GM19351 (cell line): ENCODE data around the gene RPL31.

Experiments used
- ATAC-seq: cut with Tn5 transposase; IDR thresholded peaks from one replicate; pipeline ENCODE4 v1.9.1; 2021; ENCODE audit warnings: mild to moderate bottlenecking, moderate library complexity; ENCODE audit not compliant: unreplicated experiment

Gene RPL31

DNA sequence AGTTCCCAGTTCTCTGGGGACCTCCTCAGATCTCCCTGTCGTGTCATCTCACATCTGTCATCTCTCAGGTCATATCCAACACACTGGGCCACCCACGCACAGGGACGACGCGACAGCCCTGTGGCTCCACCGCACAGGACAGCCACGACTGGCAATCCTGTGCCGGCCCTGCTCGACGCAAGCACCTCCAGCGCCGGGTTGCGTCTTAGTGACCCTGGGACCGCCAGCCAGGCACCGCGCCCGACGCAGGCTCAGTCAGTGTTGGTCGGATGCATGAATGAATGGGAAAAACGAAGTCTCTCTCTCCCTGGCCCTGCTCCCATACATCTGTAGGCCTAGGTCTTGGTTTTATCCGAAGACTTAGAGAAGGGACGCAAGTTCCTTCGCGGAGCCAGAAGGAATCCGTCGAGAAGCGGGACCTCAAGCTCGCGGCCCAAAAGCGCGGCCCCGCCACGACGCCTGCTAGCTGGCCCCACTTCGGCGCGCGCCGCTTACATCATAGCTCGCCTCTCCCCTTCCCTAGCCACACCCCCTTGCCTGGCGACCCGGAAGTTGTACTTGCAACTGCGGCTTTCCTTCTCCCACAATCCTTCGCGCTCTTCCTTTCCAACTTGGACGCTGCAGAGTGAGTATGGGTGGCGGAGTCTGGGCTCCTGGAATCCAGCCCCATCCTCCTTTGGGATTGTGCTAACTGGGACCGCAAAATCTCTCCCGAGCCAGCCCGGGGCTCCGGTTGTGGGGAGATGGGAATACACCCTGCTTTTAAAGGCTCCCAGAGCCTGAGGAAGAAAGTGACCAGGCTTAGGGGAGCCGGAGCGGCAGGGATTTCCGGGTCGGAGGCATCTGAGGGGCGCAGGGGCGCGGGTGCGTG is at the start of gene RPL31:
TSS of gene RPL31 (plus strand) at position 599 of the 871 bp plus-strand sequence. CDS start 413 bp downstream, outside the sequence.
- peak; percentile 97 for ATAC-seq

- ATAC-seq, result no peak
Measured at GRCh38 chr2:100952512-100952911, 49.6 kb upstream of the RPL31 start.

GRCh38 chr2:100953406-100954043 is 48.6 kb upstream of the RPL31 start:
- no peak for ATAC-seq

DNA sequence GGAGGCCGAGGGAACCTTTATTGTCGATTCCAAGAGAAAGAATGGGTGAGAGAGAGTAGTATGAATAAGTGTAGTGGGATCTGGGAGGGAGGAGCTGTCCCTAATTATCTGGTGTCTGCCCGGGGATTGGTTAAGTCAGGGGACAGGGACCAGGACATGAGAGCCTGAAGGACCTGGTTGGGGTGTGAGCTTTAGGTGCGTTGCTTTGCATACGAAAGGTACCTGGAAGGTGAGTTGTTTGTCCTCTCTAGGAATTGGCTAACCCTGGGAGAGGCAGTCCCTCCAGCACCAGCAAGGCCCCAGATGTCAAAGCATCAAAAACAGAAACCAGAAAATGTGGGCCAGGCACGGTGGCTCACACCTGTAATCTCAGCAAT is 48.1 kb upstream of the RPL31 start:
- ATAC-seq, result no peak

DNA sequence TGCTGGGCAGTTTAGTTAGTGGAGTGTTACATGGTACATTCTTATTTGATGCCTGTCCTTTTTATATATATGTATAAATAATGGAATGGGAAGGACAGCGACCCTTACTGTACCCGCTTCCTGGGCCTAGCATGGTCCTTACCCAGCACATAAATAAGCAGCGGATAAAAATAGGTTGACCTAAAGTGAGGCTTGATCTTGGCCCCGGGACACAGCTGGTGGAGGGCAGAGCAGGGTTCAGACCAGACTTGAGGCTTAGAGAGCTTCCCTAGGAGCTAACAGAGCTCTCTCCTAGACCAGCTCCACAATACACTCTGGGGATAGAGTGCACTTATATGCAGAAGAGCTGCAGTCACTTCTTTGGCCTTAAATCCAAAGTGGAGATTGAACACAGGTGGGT is 46.9 kb upstream of the RPL31 start:
- no peak for ATAC-seq

DNA sequence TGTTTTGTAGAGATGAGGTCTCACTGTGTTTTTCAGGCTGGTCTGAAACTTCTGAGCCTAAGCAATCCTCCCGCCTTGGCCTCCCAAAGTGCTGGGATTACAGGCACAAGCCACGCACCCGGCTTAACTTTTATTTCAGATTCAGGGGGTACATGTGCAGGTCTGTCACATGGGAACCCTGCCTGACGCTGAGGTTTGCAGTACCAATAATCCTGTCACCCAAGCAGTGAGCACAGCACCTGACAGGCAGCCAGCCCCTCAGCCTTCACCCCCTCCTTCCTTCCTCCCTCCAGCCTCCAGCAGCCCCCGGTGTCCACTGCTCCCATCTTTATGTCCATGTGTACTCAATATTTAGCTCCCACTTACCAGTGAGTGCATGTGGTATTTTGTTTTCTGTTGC is 46.0 kb upstream of the RPL31 start:
- no peak for ATAC-seq

DNA sequence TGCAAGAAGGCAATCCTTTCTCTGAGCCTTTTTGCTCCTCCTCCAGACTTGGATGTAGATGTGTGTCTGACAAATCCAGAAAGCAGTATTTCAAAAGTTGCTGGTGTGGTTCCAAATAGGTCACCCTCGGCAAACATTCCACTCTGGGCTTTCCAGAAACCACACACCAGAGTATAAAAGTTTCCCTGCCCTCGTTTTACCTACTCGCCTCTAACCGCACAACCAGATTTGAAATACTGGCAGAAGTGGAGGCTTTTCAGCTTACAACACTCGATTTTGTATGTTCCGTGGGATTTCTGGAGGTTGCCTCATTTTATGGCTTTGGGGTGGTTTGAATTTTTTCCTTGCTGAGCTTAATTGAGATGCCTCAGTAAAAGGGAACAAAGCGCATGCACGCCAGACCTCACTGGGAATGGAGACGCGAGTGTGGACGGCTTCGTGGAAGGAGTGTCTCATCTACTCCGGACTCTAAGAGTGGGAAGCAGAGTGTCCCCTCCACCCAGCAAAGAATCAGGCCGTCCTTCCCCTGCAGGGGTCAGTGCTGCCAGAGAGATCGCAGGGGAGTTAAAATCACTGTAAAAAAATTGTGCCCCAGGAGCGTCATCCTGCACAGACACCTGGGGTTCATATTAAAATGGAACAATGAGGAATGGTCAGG is 44.0 kb upstream of the RPL31 start:
- no peak for ATAC-seq

DNA sequence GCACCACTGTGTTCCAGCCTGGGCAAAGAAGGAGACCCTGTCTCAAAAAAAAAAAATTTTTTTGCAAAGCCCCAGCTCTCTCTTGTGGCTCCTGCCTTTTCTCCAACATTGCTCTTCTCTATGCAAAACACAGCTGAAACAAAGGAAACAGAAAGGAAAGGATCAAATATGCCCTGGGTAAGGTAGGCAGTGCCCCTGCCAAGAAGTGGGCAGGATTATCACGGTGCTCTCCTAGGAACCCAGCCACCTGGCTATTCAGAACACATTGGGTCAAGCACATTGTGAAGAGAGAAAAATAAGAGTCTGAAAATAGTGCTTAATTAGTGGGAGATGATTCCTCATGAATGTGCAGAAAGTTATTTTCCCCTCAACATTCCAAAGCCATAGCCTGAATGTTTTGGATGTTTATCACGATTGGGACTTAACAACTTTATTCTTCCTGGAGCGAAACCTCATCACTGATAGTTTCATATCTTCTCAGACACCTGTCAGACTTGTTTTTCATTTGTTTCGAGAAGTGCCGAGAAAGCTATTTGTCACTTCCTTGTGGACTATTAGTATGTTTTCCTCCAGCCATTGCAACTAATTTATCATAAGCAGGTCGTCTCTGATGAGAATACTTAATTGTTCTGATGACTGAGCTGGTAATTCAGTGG is 42.7 kb upstream of the RPL31 start:
- ATAC-seq, result no peak

DNA sequence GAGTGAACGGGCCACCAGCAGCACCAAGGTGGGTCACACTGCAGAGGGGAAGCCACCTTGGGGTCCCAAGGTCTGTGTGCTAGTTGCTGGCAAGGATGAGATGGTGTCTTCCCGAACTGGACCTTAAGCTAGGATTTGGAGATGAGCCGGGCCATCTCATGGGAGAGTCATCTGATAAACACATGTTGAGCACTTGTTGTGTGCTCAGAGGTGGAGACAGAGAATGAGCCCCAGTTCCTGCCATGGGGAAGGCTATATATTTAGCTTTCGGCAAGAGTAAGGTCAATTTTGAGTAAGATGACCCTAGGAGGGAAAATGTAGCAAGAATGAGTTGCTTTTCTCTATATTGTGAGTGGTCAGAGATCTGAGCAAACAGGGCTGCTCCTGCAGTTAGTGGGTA is 41.4 kb upstream of the RPL31 start:
- ATAC-seq, result no peak

GRCh38 chr2:100962366-100963025 is 39.6 kb upstream of the RPL31 start:
- ATAC-seq, result no peak

DNA sequence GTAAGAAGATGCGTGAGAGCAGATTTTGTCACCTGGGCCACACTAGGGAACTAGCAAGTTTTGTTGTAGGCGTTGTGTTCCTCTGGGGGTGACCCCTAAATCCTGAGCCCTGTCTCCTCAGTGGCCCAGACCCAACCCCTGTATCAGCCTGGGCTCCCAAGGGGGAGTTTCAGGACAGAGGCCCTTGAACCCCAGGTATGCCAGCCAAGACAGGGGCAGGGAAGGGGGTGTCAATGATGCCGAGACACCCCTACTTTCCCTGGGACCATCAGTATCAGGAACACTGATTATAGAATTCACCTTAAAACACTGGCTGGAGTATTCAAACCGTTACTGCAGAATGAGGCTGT is 39.1 kb upstream of the RPL31 start:
- no peak for ATAC-seq

DNA sequence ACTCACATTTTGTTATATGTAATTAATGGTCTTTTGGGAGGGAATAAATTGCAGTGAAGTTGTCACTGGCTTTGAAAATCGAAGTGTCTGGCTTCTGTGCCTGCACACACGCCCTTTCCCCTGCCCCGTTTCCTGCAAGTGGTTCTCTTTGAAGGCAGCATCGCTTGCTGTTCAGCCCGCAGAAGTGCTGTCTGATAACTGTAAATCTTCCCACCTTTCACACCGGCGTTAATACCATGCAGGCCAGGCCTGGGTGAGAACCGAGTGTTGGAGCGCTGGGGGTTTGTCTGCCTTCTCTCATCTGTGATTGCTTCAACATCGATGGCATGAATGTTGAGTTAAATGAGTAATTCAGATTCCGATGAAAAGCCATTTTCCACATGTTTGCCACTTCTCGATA is 37.9 kb upstream of the RPL31 start:
- no peak for ATAC-seq

DNA sequence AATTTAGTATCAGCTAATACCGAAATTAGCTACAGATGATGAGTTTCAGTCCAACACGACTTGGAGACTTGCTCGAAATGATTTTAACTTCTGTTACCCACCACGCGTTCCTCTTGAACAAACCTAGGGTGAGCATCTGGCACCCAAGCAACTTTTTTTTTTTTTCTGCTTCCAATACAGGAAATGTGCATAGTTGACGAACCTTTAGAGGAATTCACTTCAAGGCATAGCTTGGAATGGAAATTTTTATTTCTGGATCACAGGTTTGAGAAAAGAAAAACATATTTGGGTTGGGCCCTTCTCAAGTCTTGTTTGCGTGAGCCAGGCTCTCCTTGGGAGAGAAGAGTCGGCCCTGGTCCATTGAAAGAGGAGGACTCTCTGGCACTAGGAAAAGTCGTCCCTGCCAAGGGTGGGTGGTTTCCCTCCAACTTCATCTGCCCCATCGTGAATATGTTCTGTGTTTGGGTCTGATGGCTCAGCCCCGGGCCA is 37.4 kb upstream of the RPL31 start:
- ATAC-seq, result no peak

GRCh38 chr2:100965596-100965995 is 36.5 kb upstream of the RPL31 start:
- ATAC-seq, result no peak

DNA sequence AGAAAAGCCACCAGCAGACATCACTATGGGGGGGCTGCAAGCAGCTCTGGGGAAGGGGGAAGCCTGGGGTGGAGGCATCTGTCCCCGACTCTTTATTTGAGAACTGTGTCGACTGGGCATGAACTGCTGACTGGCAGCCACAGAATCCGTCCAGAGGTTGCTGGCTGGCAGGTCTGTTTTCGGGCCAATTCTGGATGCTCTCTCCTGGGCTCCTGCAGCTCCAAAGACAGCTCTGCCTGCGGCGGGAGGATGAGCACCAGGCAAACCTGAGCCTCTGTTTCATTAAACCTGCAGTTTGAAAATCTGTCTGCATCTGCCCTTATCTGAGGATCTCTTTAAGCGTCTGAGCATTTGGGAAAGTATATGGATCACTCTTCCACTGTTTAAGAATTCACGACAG is 34.4 kb upstream of the RPL31 start:
- no peak for ATAC-seq

DNA sequence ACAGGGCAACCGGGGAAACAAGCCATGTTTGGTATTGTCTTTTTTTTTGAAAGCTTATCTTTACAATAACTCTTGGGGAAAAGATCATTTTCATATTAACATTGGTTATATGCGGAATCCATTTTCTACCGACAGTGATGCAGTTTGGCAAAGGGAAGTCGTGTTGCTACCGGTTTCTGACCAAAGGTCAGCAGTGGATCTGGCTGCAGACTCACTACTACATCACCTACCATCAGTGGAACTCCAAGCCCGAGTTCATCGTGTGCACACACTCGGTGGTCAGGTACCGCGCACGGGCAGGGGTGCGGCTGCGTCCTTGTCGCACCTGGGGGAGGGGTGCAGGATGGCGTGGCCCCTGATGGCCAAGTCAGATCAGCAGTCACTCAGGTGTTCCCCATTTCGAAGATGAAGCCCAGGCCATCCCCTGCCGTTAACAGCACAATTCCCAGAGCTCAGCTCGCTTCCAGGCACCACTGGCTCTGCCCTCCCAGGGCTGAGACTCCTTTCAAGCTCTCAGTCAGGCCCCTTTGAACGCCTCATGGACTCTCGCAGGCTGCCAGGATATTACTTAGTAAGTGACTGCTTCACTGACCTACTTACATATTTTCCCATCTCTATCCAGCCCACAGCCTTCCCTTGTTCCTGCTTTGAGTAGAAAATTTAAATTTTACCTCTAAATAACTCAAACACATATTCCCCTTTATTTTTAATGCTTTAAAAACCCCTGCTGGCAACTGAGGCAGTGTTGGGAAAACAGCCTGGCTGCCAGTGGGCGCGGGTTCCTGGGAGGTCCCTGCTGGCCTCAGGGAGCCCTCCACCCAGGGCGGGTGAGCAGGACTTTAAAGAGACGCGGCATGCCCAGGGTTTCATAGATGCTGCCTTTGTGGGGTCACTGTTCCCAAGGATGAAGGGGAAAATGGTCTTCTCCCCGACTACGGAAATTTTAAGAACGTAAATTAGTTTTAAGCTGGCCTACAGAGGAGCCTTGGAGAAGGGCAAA is 33.6 kb upstream of the RPL31 start:
- ATAC-seq, result no peak

DNA sequence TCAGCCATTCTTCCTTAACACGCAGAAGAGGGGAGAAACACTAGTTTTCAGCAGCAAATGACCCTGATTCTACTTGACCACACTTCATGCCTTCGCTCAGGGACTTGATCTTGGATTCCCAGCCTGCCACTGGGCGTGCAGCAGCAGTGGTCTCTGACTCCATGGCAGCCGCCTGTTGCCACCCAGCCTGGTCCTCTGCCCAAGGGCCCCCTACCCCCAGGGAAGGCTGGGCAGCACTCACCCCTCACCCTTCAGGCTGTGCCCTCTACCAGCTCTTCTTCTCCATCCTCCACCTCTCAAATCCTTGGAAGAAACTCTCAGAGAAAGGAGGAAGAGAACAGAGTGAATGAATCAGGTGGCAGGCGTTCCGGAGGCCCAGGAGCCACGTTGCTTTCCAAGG is 32.1 kb upstream of the RPL31 start:
- no peak for ATAC-seq

DNA sequence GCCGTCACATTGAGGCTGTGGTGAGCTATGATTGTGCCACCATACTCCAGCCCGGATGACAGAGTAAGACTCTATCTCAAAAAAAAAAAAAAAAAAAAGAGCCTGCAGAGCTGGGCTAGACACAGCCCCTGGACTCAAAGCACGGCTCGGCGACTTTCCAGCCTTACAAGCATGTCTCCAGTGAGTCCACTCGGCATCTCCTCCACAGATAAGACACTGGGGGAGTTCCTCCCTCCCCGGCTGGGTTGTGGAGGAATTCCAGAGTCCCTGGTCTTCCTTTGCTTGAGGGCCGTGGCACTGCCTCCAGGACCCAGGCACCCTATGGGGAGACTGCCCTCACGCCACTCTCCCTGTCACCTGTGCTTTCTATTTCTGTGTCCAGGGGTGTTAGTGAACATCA is 30.9 kb upstream of the RPL31 start:
- ATAC-seq, result no peak

DNA sequence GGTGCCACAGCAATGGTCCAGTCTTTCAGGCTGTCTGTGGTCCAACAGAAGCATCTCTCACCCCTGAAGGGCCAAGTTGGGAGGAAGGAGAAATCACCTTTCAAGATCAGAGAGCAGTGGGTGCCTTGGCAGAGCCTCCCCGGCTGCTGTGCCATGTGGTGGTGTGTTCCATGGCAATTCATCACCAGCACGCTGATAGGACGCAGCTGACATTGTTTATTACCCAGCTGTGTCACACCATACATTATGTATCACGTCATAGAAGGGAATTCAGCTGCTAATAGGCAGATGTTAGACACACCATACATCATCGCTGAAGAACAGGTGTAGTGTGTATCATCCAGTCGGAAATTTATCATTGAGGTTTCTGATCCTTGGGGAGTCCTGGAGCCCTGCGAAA is 29.6 kb upstream of the RPL31 start:
- no peak for ATAC-seq
